NT2/D1 (cell line): ENCODE data around the gene TCN2.
"Not testable (repeated sequence)": the region's sequence is repeated elsewhere in the genome, so short reads cannot be mapped to it uniquely, and the experiment has no call there.

Experiments
- DNase-seq: peaks from one replicate; pipeline ENCODE4 v3.0.0-alpha.2; 2011; ENCODE audit warnings: low read depth, low spot score
- H3K27me3 ChIP-seq: 2 replicates; pipeline ENCODE4 v1.6.0; 2011; ENCODE audit warnings: mild to moderate bottlenecking; ENCODE audit not compliant: insufficient read length, insufficient read depth
- H3K36me3 ChIP-seq: 2 replicates; pipeline ENCODE4 v1.6.1; 2011; ENCODE audit warnings: mild to moderate bottlenecking, low read length, mixed read lengths; ENCODE audit not compliant: insufficient read depth, insufficient read length
- H3K4me1 ChIP-seq: 2 replicates; pipeline ENCODE4 v1.5.1; 2011; ENCODE audit not compliant: insufficient read depth, insufficient read length
- H3K4me3 ChIP-seq: 2 replicates; pipeline ENCODE4 v1.5.1; 2011; ENCODE audit warnings: low read depth; ENCODE audit not compliant: insufficient read length
- H3K9ac ChIP-seq: 2 replicates; pipeline ENCODE4 v1.6.0; 2011; ENCODE audit warnings: low read depth; ENCODE audit not compliant: insufficient read length
- H3K9me3 ChIP-seq: 2 replicates; pipeline ENCODE4 v1.5.1; 2011; ENCODE audit warnings: mild to moderate bottlenecking, low read length; ENCODE audit not compliant: insufficient read depth
- SUZ12 ChIP-seq: IDR thresholded peaks from 2 replicates; pipeline ENCODE4 v1.6.1; 2011; ENCODE audit not compliant: insufficient read length, insufficient read depth; ENCODE audit errors: extremely low read depth
- YY1 ChIP-seq: IDR thresholded peaks from 2 replicates; pipeline ENCODE4 v1.6.1; 2011; ENCODE audit not compliant: insufficient read length, insufficient read depth
- ZNF274 ChIP-seq: IDR thresholded peaks from 2 replicates; pipeline ENCODE4 v1.6.1; 2011; ENCODE audit warnings: mild to moderate bottlenecking, low read depth, low read length

Gene TCN2

GRCh38 chr22:30628491-30628890 lies 21.5 kb downstream of the TCN2 start:
- H3K9ac ChIP-seq: no peak overlapping the region
- H3K4me1 ChIP-seq: no peaks in the 10 kb centered on the region
- no peak for DNase-seq
- no peaks in the 10 kb centered on the region for H3K9me3 ChIP-seq
- H3K36me3 ChIP-seq: peaks cover 3% of the 10 kb centered on the region
- TF ChIP-seq ZNF274 (no peak), SUZ12 (no peak), YY1 (no peak)
- no peak overlapping the region for H3K4me3 ChIP-seq
- no peaks in the 10 kb centered on the region for H3K27me3 ChIP-seq

GRCh38 chr22:30631469-30631868 lies 24.5 kb downstream of the TCN2 start:
- not testable (repeated sequence) for DNase-seq, H3K9me3 ChIP-seq, H3K4me1 ChIP-seq, H3K9ac ChIP-seq, H3K4me3 ChIP-seq, H3K36me3 ChIP-seq, H3K27me3 ChIP-seq

GRCh38 chr22:30634471-30635233 lies 27.7 kb downstream of the TCN2 start:
- no peaks in the 10 kb centered on the region for H3K36me3 ChIP-seq
- peak overlapping the region; percentile 56 for H3K9ac ChIP-seq
- no peaks in the 10 kb centered on the region for H3K9me3 ChIP-seq
- TF ChIP-seq ZNF274 (no peak), SUZ12 (no peak), YY1 (no peak)
- peaks cover 8% of the 10 kb centered on the region for H3K4me1 ChIP-seq
- peak overlapping the region; percentile 32 for H3K4me3 ChIP-seq
- no peaks in the 10 kb centered on the region for H3K27me3 ChIP-seq
- peak; percentile 61 for DNase-seq

GRCh38 chr22:30635273-30636225 lies 28.6 kb downstream of the TCN2 start, which contains the start of gene SLC35E4:
Gene SLC35E4, plus strand, starts transcription at chr22:30635781. Its CDS starts 670 bp downstream, at chr22:30636451.
- peak within 1 kb of the TSS; percentile 85 for H3K9ac ChIP-seq
- H3K4me1 ChIP-seq: peaks cover 8% of the 10 kb centered on the region
- no peaks in the 10 kb centered on the region for H3K27me3 ChIP-seq
- peak within 1 kb of the TSS; percentile 57 for H3K4me3 ChIP-seq
- TF ChIP-seq ZNF274 (no peak), YY1 (no peak), SUZ12 (no peak)
- no peaks in the 10 kb centered on the region for H3K36me3 ChIP-seq
- peak; percentile 56 for DNase-seq
- no peaks in the 10 kb centered on the region for H3K9me3 ChIP-seq

GRCh38 chr22:30636226-30637077 lies 29.5 kb downstream of the TCN2 start:
- Histone ChIP-seq H3K36me3 (no peaks in the 10 kb centered on the region), H3K4me1 (peaks cover 11% of the 10 kb centered on the region), H3K9ac (peak overlapping the region; percentile 85), H3K27me3 (no peaks in the 10 kb centered on the region), H3K9me3 (no peaks in the 10 kb centered on the region), H3K4me3 (peak overlapping the region; percentile 57)
- no peak for DNase-seq
- TF ChIP-seq ZNF274: no peak
- no peak for TF ChIP-seq SUZ12
- TF ChIP-seq YY1: no peak

GRCh38 chr22:30637701-30638114 lies 30.7 kb downstream of the TCN2 start:
- TF ChIP-seq SUZ12 (no peak), YY1 (no peak), ZNF274 (no peak)
- no peak overlapping the region for H3K9ac ChIP-seq
- no peak overlapping the region for H3K4me3 ChIP-seq

GRCh38 chr22:30640361-30640760 lies 33.4 kb downstream of the TCN2 start:
- H3K9me3 ChIP-seq: no peaks in the 10 kb centered on the region
- no peaks in the 10 kb centered on the region for H3K36me3 ChIP-seq
- no peak for TF ChIP-seq YY1
- TF ChIP-seq ZNF274: no peak
- TF ChIP-seq SUZ12: no peak
- H3K27me3 ChIP-seq: no peaks in the 10 kb centered on the region
- DNase-seq: no peak
- H3K9ac ChIP-seq: no peak overlapping the region
- peaks cover 8% of the 10 kb centered on the region for H3K4me1 ChIP-seq
- no peak overlapping the region for H3K4me3 ChIP-seq

More at GRCh38 chr22:30637701-30638114, 30.7 kb downstream of the TCN2 start:
- no peaks in the 10 kb centered on the region for H3K27me3 ChIP-seq
- H3K36me3 ChIP-seq: no peaks in the 10 kb centered on the region
- H3K4me1 ChIP-seq: peaks cover 11% of the 10 kb centered on the region
- no peaks in the 10 kb centered on the region for H3K9me3 ChIP-seq
- DNase-seq: no peak
